CD4-positive, alpha-beta T cell (primary cell): ENCODE data around the gene ACTN4. TPM values are rescaled to one million over a fixed set of nuclear protein-coding genes. Genes with fewer than 3 reads are reported as not detected.

Experiments
- ATAC-seq: fragments of 200-7000 bp; cut with Tn5 transposase; one replicate; pipeline ENCODE4 v1.10.0; 2022; ENCODE audit warnings: mild to moderate bottlenecking; ENCODE audit not compliant: poor library complexity
- CTCF ChIA-PET: fragments of 350-600 bp; sonication (Branson Sonifier 250); formaldehyde crosslinking; loops from one replicate; lab custom pipeline; 2021; ENCODE audit warnings: antibody characterized with exemption, inconsistent platforms; lab: Charles Lee
- POLR2A ChIA-PET: fragments of 350-600 bp; sonication (Branson Sonifier 250); formaldehyde crosslinking; loops from one replicate; lab custom pipeline; 2021; ENCODE audit warnings: antibody characterized with exemption, inconsistent platforms; lab: Charles Lee
- DNase-seq, 14 experiments: peaks; one replicate each; pipeline ENCODE4 v3.0.0-alpha.2; 2013 to 2020; ENCODE audit warnings: mixed read lengths in 2 of 14
- H3K27ac ChIP-seq, 2 donors: one replicate each; pipeline versions ENCODE4 v1.5.1 to v1.7.0; 2013; ENCODE audit warnings: low read length in 2 of 2, low read depth in 1 of 2, mild to moderate bottlenecking in 1 of 2
- H3K27me3 ChIP-seq, 2 experiments: 1 replicate in 1 of 2; 2 replicates in 1 of 2; pipeline versions ENCODE4 v1.6.1 to v1.7.0; 2013; ENCODE audit warnings: low read length in 2 of 2, control low read depth in 1 of 2, mild to moderate bottlenecking in 1 of 2, moderate library complexity in 1 of 2; ENCODE audit not compliant: insufficient read depth in 2 of 2, control insufficient read depth in 1 of 2
- H3K36me3 ChIP-seq: one replicate; pipeline ENCODE4 v1.6.1; 2013; ENCODE audit warnings: low read length, control low read depth; ENCODE audit not compliant: insufficient read depth
- H3K4me1 ChIP-seq: one replicate; pipeline ENCODE4 v1.6.1; 2013; ENCODE audit warnings: low read length, control low read depth; ENCODE audit not compliant: insufficient read depth
- H3K4me3 ChIP-seq: one replicate; pipeline ENCODE4 v1.5.1; 2013; ENCODE audit warnings: mild to moderate bottlenecking, low read length, moderate library complexity
- H3K9me3 ChIP-seq, 2 experiments: 1 replicate in 1 of 2; 2 replicates in 1 of 2; pipeline versions ENCODE4 v1.6.1 to v1.7.0; 2013; ENCODE audit warnings: low read length in 2 of 2, mild to moderate bottlenecking in 2 of 2, control low read depth in 1 of 2, moderate library complexity in 1 of 2; ENCODE audit not compliant: control insufficient read depth in 1 of 2, insufficient read depth in 1 of 2
- H3K27ac Mint-ChIP-seq: one replicate; pipeline ENCODE4 v1.8.0; 2020; ENCODE audit warnings: mixed read lengths
- H3K27me3 Mint-ChIP-seq: one replicate; pipeline ENCODE4 v1.8.0; 2021; ENCODE audit warnings: mixed read lengths
- H3K36me3 Mint-ChIP-seq: one replicate; pipeline ENCODE4 v1.8.0; 2021; ENCODE audit warnings: low read depth, mixed read lengths
- H3K4me1 Mint-ChIP-seq: one replicate; pipeline ENCODE4 v1.8.0; 2021; ENCODE audit warnings: low read depth, mixed read lengths
- H3K4me3 Mint-ChIP-seq: one replicate; pipeline ENCODE4 v1.8.0; 2020; ENCODE audit warnings: mild to moderate bottlenecking, mixed read lengths
- H3K9me3 Mint-ChIP-seq: one replicate; pipeline ENCODE4 v1.8.0; 2020; ENCODE audit warnings: mixed read lengths
- CTCF ChIP-seq: fragments of 200-600 bp; IDR thresholded peaks from one replicate; pipeline ENCODE4 v1.8.0; 2022; ENCODE audit warnings: antibody characterized with exemption, mild to moderate bottlenecking
- intact Hi-C, 2 experiments: fragments of 100-400 bp; cut with DNase I in 1 of 2; cut with micrococcal nuclease in 1 of 2; formaldehyde crosslinking; loops; one replicate each; pipeline versions ENCODE4 v1.15.1 to v1.9.0; 2023 to 2025; cut with DNase I, micrococcal nuclease
- total RNA-seq, 174 experiments: library from RNA in 2 of 174; stranded (reverse) in 2 of 174; gene quantifications; one replicate each; pipeline ENCODE4 v1.2.3 and lab custom pipeline; 2021 to 2026

The ACTN4 gene
- total RNA-seq, 2 experiments from 2014 or later = 70.3 to 84.0 TPM

GRCh38 chr19:38640368-38640767, 7.1 kb upstream of the ACTN4 start:
- no peak overlapping the region for H3K27ac ChIP-seq
- intact Hi-C loops = no loop called here
- Mint-ChIP-seq H3K4me1 (peaks cover 26% of the 10 kb centered on the region), H3K9me3 (no peaks in the 10 kb centered on the region), H3K27ac (no peak overlapping the region), H3K27me3 (no peaks in the 10 kb centered on the region), H3K4me3 (no peak overlapping the region), H3K36me3 (peaks cover 9% of the 10 kb centered on the region)
- H3K36me3 ChIP-seq = peaks cover 8% of the 10 kb centered on the region
- no peaks in the 10 kb centered on the region for H3K9me3 ChIP-seq
- H3K27me3 ChIP-seq = no peaks in the 10 kb centered on the region
- H3K4me1 ChIP-seq = peaks cover 19% of the 10 kb centered on the region
- no peak for TF ChIP-seq CTCF
- ATAC-seq (no peak), DNase-seq (no peak)
- CTCF ChIA-PET = interaction anchor here (1.7 kb wide), 1 partner anchor 237 kb away, joined by 5 read pairs; the partner anchor contains the start of gene FAM98C
- no peak overlapping the region for H3K4me3 ChIP-seq
- POLR2A ChIA-PET = interaction anchor here (1.6 kb wide), 1 partner anchor 22 kb away, joined by 6 read pairs; the partner anchor contains the start of gene EIF3K

GRCh38 chr19:38642176-38642575, 5.3 kb upstream of the ACTN4 start:
- no peak for TF ChIP-seq CTCF
- H3K4me3 Mint-ChIP-seq = no peak overlapping the region
- H3K27ac ChIP-seq = no peak overlapping the region
- H3K27ac Mint-ChIP-seq = no peak overlapping the region
- intact Hi-C loops = no loop called here
- H3K4me1 Mint-ChIP-seq = peaks cover 11% of the 10 kb centered on the region
- DNase-seq (no peak), ATAC-seq (no peak)
- CTCF ChIA-PET = interaction anchor here (1.7 kb wide), 1 partner anchor 239 kb away, joined by 5 read pairs; the partner anchor contains the start of gene FAM98C
- no peak overlapping the region for H3K4me3 ChIP-seq
- no peaks in the 10 kb centered on the region for H3K9me3 Mint-ChIP-seq
- H3K27me3 ChIP-seq = no peaks in the 10 kb centered on the region
- no peaks in the 10 kb centered on the region for H3K9me3 ChIP-seq
- H3K36me3 Mint-ChIP-seq = peaks cover 2% of the 10 kb centered on the region
- H3K4me1 ChIP-seq = peaks cover 6% of the 10 kb centered on the region
- POLR2A ChIA-PET = interaction anchor here (0.5 kb wide), 1 partner anchor 98 kb away, joined by 3 read pairs; no protein-coding TSS in a partner anchor
- no peaks in the 10 kb centered on the region for H3K27me3 Mint-ChIP-seq
- no peaks in the 10 kb centered on the region for H3K36me3 ChIP-seq

GRCh38 chr19:38644719-38645118, 2.7 kb upstream of the ACTN4 start:
- Histone ChIP-seq H3K36me3 (no peaks in the 10 kb centered on the region), H3K27me3 (peaks cover 3 to 9% of the 10 kb centered on the region in 2 experiments), H3K9me3 (no peaks in the 10 kb centered on the region), H3K27ac (no peak overlapping the region), H3K4me1 (peaks cover 25% of the 10 kb centered on the region), H3K4me3 (no peak overlapping the region)
- Mint-ChIP-seq H3K27ac (no peak overlapping the region), H3K4me1 (peaks cover 30% of the 10 kb centered on the region), H3K4me3 (no peak overlapping the region), H3K27me3 (peaks cover 19% of the 10 kb centered on the region), H3K9me3 (no peaks in the 10 kb centered on the region), H3K36me3 (peaks cover 4% of the 10 kb centered on the region)
- intact Hi-C loops = loop anchor here in 1 of 2 experiments (5.0 kb wide), 1 partner anchor 88 kb away; no protein-coding TSS in a partner anchor
- CTCF ChIA-PET = interaction anchor here (0.9 kb wide), 1 partner anchor 10 kb away, joined by 4 read pairs; no protein-coding TSS in a partner anchor
- DNase-seq (no peak), ATAC-seq (no peak)
- POLR2A ChIA-PET = no interaction called here
- no peak for TF ChIP-seq CTCF
